Adrenal gland (tissue), 5 donors: ENCODE results near the gene ZNF212.
"Not testable (repeated sequence)": the region's sequence is repeated elsewhere in the genome, so short reads cannot be mapped to it uniquely, and the experiment has no call there.

ENCODE experiments used
- CTCF ChIP-seq, 6 experiments: fragments of 450-650 bp in 4 of 6; fragments of 200-600 bp in 2 of 6; sonication (generic) in 1 of 6; IDR thresholded peaks; 1 replicate in 5 of 6; 2 replicates in 1 of 6; pipeline versions ENCODE4 v1.5.1 to v1.8.0; 2016 to 2021; ENCODE audit warnings: antibody characterized with exemption in 6 of 6, mild to moderate bottlenecking in 2 of 6, moderate library complexity in 1 of 6
- POLR2A ChIP-seq, 2 donors: fragments of 450-650 bp; IDR thresholded peaks; one replicate each; pipeline ENCODE4 v1.6.1; 2017; ENCODE audit warnings: antibody characterized with exemption in 2 of 2, mild to moderate bottlenecking in 2 of 2, moderate library complexity in 1 of 2
- donor health status: DM: no; HTN: no; CAD: no.

- not testable (repeated sequence) for TF ChIP-seq POLR2A, CTCF (IDR thresholded peaks at IDR 0.05)
Measured at GRCh38 chr7:149233655-149234204, 5.7 kb upstream of the ZNF212 start.
